Hepatocyte (in vitro differentiated cells): ENCODE results near the gene LRRC57.

Experiments used
- EZH2 ChIP-seq: fragments of 200-600 bp; sonication (generic); IDR thresholded peaks from 2 replicates; pipeline ENCODE4 v1.6.1; 2016; ENCODE audit warnings: antibody characterized with exemption, mild to moderate bottlenecking, borderline replicate concordance
- EZH2phosphoT487 ChIP-seq: fragments of 200-600 bp; sonication (generic); IDR thresholded peaks from one replicate; pipeline ENCODE4 v1.6.1; 2018; ENCODE audit warnings: antibody characterized with exemption, mild to moderate bottlenecking, low read depth, moderate library complexity; ENCODE audit not compliant: unreplicated experiment, severe bottlenecking
- TF ChIP-seq, protein P1 (sequence below): fragments of 200-600 bp; sonication (generic); IDR thresholded peaks from 2 replicates; pipeline ENCODE4 v1.5.1; 2016; ENCODE audit warnings: antibody characterized with exemption, mild to moderate bottlenecking; ENCODE audit not compliant: poor library complexity

DNA sequence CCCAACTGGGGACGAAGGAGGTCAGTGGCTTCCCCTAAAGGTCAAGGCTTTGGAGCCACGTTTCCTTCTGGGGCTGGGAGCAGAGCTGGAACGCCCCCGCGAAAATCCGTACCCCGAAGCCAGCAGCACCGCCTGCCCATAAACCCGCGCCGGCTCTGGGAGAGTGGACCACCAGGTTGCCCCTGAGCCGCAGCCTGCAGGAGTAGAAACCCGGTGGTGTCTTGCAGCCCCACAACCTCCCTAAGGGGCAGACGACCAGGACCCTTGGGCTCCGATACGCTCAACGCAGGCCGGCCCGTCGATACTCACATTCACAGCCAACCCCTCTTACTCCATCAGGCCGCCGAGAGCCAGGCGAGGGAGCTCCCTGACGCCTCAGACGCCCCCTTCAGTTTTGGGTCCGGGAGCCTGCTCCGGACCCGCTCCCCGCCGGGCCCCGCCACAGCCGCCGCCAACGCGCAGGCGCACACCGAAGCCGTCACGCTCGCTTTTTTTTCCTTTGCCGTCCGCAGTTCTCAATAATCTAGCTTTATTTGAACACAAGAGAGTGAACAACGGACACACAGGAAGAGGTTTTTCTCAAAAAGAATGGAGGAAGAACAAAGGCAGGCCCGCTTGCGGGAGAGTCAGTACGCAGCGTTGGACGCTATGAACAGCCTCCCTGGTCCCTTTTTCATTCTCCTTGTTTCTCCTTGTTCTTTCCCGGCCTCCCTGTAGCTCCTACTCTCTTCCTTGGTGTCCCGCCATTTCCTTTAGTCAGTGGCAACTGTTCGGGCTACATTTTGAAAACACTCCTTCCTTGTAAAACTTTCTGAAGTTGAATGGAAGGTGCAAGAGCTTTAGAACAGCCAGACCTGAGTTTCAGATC lies 57.7 kb downstream of the LRRC57 start, which contains the start of gene ZNF106:
- TF ChIP-seq, protein P1, sequence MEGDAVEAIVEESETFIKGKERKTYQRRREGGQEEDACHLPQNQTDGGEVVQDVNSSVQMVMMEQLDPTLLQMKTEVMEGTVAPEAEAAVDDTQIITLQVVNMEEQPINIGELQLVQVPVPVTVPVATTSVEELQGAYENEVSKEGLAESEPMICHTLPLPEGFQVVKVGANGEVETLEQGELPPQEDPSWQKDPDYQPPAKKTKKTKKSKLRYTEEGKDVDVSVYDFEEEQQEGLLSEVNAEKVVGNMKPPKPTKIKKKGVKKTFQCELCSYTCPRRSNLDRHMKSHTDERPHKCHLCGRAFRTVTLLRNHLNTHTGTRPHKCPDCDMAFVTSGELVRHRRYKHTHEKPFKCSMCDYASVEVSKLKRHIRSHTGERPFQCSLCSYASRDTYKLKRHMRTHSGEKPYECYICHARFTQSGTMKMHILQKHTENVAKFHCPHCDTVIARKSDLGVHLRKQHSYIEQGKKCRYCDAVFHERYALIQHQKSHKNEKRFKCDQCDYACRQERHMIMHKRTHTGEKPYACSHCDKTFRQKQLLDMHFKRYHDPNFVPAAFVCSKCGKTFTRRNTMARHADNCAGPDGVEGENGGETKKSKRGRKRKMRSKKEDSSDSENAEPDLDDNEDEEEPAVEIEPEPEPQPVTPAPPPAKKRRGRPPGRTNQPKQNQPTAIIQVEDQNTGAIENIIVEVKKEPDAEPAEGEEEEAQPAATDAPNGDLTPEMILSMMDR: no peak
- TF ChIP-seq EZH2phosphoT487 (no peak), EZH2 (no peak)
